MCF 10A (cell line): ENCODE data around the gene RGS1. TPM values are rescaled to one million over a fixed set of nuclear protein-coding genes. Genes with fewer than 3 reads are reported as not detected.

Experiments used
- BruUV-seq: library from RNA; stranded (reverse); fragments of 400-500 nt; replicated peaks from 2 replicates; lab custom pipeline; 2021; lab: Mats Ljungman, UMichigan
- CTCF ChIA-PET: fragments of 300-600 bp; sonication (Branson Sonifier 250); formaldehyde crosslinking; extraction: SDS; loops from one replicate; lab custom pipeline; 2021; ENCODE audit warnings: antibody characterized with exemption, inconsistent platforms; lab: Yijun Ruan, JAX
- POLR2A ChIA-PET: fragments of 300-600, 350-650 bp; sonication (Branson Sonifier 250); formaldehyde crosslinking; extraction: SDS; loops from one replicate; lab custom pipeline; 2020; ENCODE audit warnings: antibody characterized with exemption, inconsistent platforms; lab: Yijun Ruan, JAX
- DNase-seq: peaks from one replicate; pipeline ENCODE4 v3.0.0-alpha.2; 2018; ENCODE audit not compliant: unreplicated experiment
- H3K27ac Mint-ChIP-seq: one replicate; pipeline ENCODE4 v1.8.0; 2022; ENCODE audit warnings: mild to moderate bottlenecking, low read depth, mixed read lengths; ENCODE audit not compliant: unreplicated experiment
- H3K27me3 Mint-ChIP-seq: one replicate; pipeline ENCODE4 v1.8.0; 2022; ENCODE audit warnings: mixed read lengths; ENCODE audit not compliant: insufficient read depth, unreplicated experiment
- H3K36me3 Mint-ChIP-seq: one replicate; pipeline ENCODE4 v1.8.0; 2022; ENCODE audit warnings: mild to moderate bottlenecking, moderate library complexity, mixed read lengths; ENCODE audit not compliant: insufficient read depth, unreplicated experiment
- H3K4me1 Mint-ChIP-seq: one replicate; pipeline ENCODE4 v1.8.0; 2022; ENCODE audit warnings: mixed read lengths; ENCODE audit not compliant: insufficient read depth, unreplicated experiment
- H3K4me3 Mint-ChIP-seq: one replicate; pipeline ENCODE4 v1.8.0; 2022; ENCODE audit warnings: mild to moderate bottlenecking, moderate library complexity, mixed read lengths; ENCODE audit not compliant: unreplicated experiment
- H3K9me3 Mint-ChIP-seq: one replicate; pipeline ENCODE4 v1.8.0; 2022; ENCODE audit warnings: mixed read lengths; ENCODE audit not compliant: unreplicated experiment
- intact Hi-C: fragments of 100-400 bp; cut with micrococcal nuclease; formaldehyde crosslinking; loops from 2 replicates; pipeline ENCODE4 v1.14.1; 2022
- total RNA-seq: library from RNA; stranded (reverse); gene quantifications from 2 replicates; pipeline ENCODE4 v1.2.3, GENCODE V29; 2022
- TF ChIP-seq, protein P1 (sequence below): fragments of 200-600 bp; IDR thresholded peaks from one replicate; pipeline ENCODE4 v1.8.0; 2022; ENCODE audit warnings: antibody characterized with exemption, mild to moderate bottlenecking; ENCODE audit not compliant: unreplicated experiment

Gene RGS1
- total RNA-seq, 1 experiment from 2014 or later: not detected

DNA sequence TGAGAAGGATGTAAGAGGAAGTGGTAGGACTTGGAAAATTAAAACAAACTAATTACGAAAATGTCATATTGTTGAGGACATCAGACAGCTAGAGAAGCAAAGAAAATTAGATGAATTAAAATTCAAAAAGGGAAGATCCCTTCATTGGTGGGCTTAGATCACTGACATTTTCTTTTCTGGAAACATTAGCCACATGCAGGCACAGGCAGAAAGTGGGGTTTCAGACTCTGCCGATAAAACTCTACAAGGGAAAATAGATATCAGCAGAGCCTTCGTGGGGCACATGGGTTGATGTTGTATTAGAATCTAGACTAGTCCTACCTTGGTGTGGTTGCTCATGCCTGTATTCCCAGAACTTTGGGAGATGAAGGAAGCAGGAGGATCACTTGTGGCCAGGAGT is 12.4 kb upstream of the RGS1 start:
- BruUV-seq: no TSS peak
- intact Hi-C loops: no loop called here
- POLR2A ChIA-PET: interaction anchor here (0.7 to 1.2 kb wide), 3 partner anchors 19 to 35 kb away, joined by 3 to 4 read pairs (median 3); no protein-coding TSS in a partner anchor
- no peaks in the 10 kb centered on the region for H3K36me3 Mint-ChIP-seq
- no peak overlapping the region for H3K4me3 Mint-ChIP-seq
- no peaks in the 10 kb centered on the region for H3K9me3 Mint-ChIP-seq
- H3K4me1 Mint-ChIP-seq: peaks cover 15% of the 10 kb centered on the region
- CTCF ChIA-PET: interaction anchor here (0.8 to 1.6 kb wide), 4 partner anchors 17 to 86 kb away, joined by 3 to 4 read pairs (median 3); no protein-coding TSS in a partner anchor
- DNase-seq: no peak
- no peaks in the 10 kb centered on the region for H3K27me3 Mint-ChIP-seq
- TF ChIP-seq, protein P1, sequence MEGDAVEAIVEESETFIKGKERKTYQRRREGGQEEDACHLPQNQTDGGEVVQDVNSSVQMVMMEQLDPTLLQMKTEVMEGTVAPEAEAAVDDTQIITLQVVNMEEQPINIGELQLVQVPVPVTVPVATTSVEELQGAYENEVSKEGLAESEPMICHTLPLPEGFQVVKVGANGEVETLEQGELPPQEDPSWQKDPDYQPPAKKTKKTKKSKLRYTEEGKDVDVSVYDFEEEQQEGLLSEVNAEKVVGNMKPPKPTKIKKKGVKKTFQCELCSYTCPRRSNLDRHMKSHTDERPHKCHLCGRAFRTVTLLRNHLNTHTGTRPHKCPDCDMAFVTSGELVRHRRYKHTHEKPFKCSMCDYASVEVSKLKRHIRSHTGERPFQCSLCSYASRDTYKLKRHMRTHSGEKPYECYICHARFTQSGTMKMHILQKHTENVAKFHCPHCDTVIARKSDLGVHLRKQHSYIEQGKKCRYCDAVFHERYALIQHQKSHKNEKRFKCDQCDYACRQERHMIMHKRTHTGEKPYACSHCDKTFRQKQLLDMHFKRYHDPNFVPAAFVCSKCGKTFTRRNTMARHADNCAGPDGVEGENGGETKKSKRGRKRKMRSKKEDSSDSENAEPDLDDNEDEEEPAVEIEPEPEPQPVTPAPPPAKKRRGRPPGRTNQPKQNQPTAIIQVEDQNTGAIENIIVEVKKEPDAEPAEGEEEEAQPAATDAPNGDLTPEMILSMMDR: no peak
- no peak overlapping the region for H3K27ac Mint-ChIP-seq

DNA sequence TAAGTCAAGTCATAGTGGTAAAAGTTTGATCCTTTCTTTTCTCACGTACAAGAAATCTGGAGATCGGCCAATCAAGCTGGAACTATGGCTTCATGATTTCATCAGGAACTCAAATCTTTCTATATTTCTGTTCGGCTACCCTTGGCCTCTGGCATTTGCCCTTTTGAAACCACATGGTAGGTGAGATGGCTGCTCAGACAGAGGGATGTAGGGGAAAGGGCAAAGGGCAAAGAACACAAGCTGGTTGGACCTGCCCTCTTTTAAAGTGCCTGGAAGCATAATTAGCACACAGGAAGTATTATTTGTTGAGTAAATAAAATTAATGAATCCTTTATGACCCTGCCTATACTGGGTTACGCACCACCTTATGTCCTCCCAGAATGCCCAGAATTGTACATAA is 11.5 kb upstream of the RGS1 start:
- no peak for DNase-seq
- Mint-ChIP-seq H3K27ac (no peak overlapping the region), H3K9me3 (no peaks in the 10 kb centered on the region), H3K4me3 (no peak overlapping the region), H3K4me1 (peaks cover 15% of the 10 kb centered on the region), H3K27me3 (no peaks in the 10 kb centered on the region), H3K36me3 (no peaks in the 10 kb centered on the region)
- BruUV-seq: no TSS peak
- ChIA-PET POLR2A (interaction anchor here (0.7 to 1.2 kb wide), 2 partner anchors 18 to 34 kb away, joined by 3 to 4 read pairs; no protein-coding TSS in a partner anchor), CTCF (interaction anchor here (0.6 to 0.8 kb wide), 2 partner anchors 87 to 295 kb away, joined by 3 to 4 read pairs; no protein-coding TSS in a partner anchor)
- intact Hi-C loops: no loop called here
- TF ChIP-seq, protein P1: no peak

DNA sequence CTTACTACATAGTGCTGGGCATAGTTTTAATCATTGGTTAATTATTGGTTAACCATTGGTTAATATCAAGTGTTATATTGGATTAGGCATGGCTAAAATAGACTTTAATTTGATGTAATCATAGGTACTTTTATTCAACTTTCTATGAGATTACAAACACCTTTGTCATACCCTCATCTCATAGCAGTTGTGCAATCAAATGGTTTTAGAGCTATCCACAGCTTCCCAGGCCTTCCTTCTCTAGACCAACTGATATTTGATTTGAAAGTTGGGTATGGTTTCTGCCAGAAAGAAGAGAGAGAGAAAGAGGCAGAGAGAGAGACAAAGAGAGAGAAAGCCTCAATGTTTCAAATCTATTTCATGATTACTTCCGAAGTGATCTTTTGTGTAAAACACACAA is 9.6 kb upstream of the RGS1 start:
- no peaks in the 10 kb centered on the region for H3K9me3 Mint-ChIP-seq
- POLR2A ChIA-PET: no interaction called here
- no TSS peak for BruUV-seq
- TF ChIP-seq, protein P1: no peak
- no peaks in the 10 kb centered on the region for H3K36me3 Mint-ChIP-seq
- H3K4me3 Mint-ChIP-seq: no peak overlapping the region
- H3K27ac Mint-ChIP-seq: no peak overlapping the region
- peaks cover 6% of the 10 kb centered on the region for H3K4me1 Mint-ChIP-seq
- CTCF ChIA-PET: interaction anchor here (0.7 kb wide), 1 partner anchor 47 kb away, joined by 3 read pairs; no protein-coding TSS in a partner anchor
- no peaks in the 10 kb centered on the region for H3K27me3 Mint-ChIP-seq
- intact Hi-C loops: no loop called here
- DNase-seq: peak; percentile 24

DNA sequence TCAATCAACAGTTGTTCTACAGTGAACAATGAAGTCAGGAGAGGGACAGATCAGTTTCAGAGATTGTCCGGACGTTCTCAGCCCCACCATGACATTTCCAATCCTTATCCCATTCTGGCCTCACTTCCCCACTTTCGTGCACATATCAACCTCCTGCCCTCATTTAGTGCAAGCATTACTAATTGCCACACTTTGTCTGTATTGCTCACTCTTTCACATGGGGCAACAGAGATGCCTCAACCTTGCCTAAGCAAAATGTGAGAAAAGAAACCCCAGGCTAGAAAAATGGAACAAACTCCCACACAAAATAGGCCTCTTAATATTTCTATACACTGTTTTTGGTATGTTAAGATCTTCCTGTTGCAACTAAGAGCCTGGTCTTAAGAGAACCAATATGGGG is 8.9 kb upstream of the RGS1 start:
- no peak overlapping the region for H3K4me3 Mint-ChIP-seq
- CTCF ChIA-PET: interaction anchor here (1.4 kb wide), 1 partner anchor 12 kb away, joined by 5 read pairs; no protein-coding TSS in a partner anchor
- POLR2A ChIA-PET: no interaction called here

More for the DNA sequence above, 8.9 kb upstream of the RGS1 start:
- intact Hi-C loops: no loop called here
- Mint-ChIP-seq H3K27me3 (no peaks in the 10 kb centered on the region), H3K27ac (no peak overlapping the region), H3K9me3 (no peaks in the 10 kb centered on the region), H3K36me3 (no peaks in the 10 kb centered on the region), H3K4me1 (peaks cover 6% of the 10 kb centered on the region)
- no peak for DNase-seq
- TF ChIP-seq, protein P1: no peak
- no TSS peak for BruUV-seq
